Heart right ventricle (tissue), 16 donors: ENCODE data around the gene RAB25. TPM values are rescaled to one million over a fixed set of nuclear protein-coding genes. Genes with fewer than 3 reads are reported as not detected.
A peak's percentile ranks its signal among the peaks of the same experiment; 100 is the strongest.

Source experiments
- ATAC-seq, 8 donors: fragments of 200-7000 bp; cut with Tn5 transposase; one replicate each; pipeline ENCODE4 v1.9.1; 2020; ENCODE audit warnings: mild to moderate bottlenecking in 8 of 8, moderate library complexity in 8 of 8, moderate number of reproducible peaks in 1 of 8
- DNase-seq, 2 donors: peaks; one replicate each; pipeline ENCODE4 v3.0.0-alpha.2; 2020
- H3K27ac ChIP-seq, 10 donors: fragments of 200-600 bp; sonication (generic) in 2 of 10; one replicate each; pipeline versions ENCODE4 v1.5.0 to v1.8.0; 2020 to 2022; ENCODE audit warnings: mild to moderate bottlenecking in 3 of 10
- H3K27me3 ChIP-seq, 7 donors: fragments of 200-600 bp; one replicate each; pipeline ENCODE4 v1.8.0; 2021 to 2022; ENCODE audit warnings: mild to moderate bottlenecking in 2 of 7
- H3K36me3 ChIP-seq, 9 donors: fragments of 200-600 bp; sonication (generic) in 1 of 9; one replicate each; pipeline versions ENCODE4 v1.5.0 to v1.8.0; 2020 to 2022; ENCODE audit warnings: mild to moderate bottlenecking in 2 of 9
- H3K4me1 ChIP-seq, 9 donors: fragments of 200-600 bp; sonication (generic) in 1 of 9; one replicate each; pipeline versions ENCODE4 v1.5.0 to v1.8.0; 2020 to 2022; ENCODE audit warnings: mild to moderate bottlenecking in 4 of 9
- H3K4me3 ChIP-seq, 10 donors: fragments of 200-600 bp; sonication (generic) in 2 of 10; one replicate each; pipeline versions ENCODE4 v1.5.0 to v1.8.0; 2020 to 2022; ENCODE audit warnings: mild to moderate bottlenecking in 7 of 10, moderate library complexity in 2 of 10
- H3K9me3 ChIP-seq, 11 donors: fragments of 200-600 bp in 10 of 11; sonication (generic) in 2 of 11; one replicate each; pipeline versions ENCODE4 v1.5.0 to v1.8.0; 2013 to 2022; ENCODE audit warnings: mild to moderate bottlenecking in 2 of 11, control low read depth in 1 of 11, moderate library complexity in 1 of 11
- WGBS, 2 donors: extraction: QIAGEN DNeasy Blood & Tissue Kit; methylation state at CpG; one replicate each; pipeline ENCODE4 v1.1.7; 2013; ENCODE audit warnings: inconsistent platforms in 1 of 2; 5-methylcytosine and 5-hydroxymethylcytosine counted together
- intact Hi-C, 10 donors: fragments of 100-400 bp; cut with DNase I; formaldehyde crosslinking; loops; one replicate each; pipeline versions ENCODE4 v1.11.1 to v1.14.2; 2022
- polyA plus RNA-seq, 2 donors: library from polyadenylated mRNA; stranded (reverse); fragments of 200-250 nt; gene quantifications; one replicate each; pipeline ENCODE4 v1.2.3, GENCODE V29; 2013
- total RNA-seq, 10 donors: library from RNA; stranded (reverse); fragmentation: NEBNext Ultra II Directional in 3 of 10; extraction: Animal tissue kit (Norgen Biotek cat#: 25700) in 3 of 10; gene quantifications; one replicate each; pipeline versions ENCODE4 v1.2.1 to v1.2.4, GENCODE V29; 2021 to 2023
- TF ChIP-seq, protein P1 (sequence below), 9 donors: fragments of 200-600 bp; sonication (generic) in 2 of 9; IDR thresholded peaks; one replicate each; pipeline versions ENCODE4 v1.5.0 to v1.8.0; 2021 to 2022; ENCODE audit warnings: antibody characterized with exemption in 9 of 9, mild to moderate bottlenecking in 5 of 9, moderate library complexity in 1 of 9
- donor health status: Arrhythmogenic right ventricular cardiomyopathy.
- donor health status: ischemic (EF 13 %, LVEDD 7.1; RV severe dilation, severe dysfunction).
- donor health status: healthy with polysubstance abuse.
- donor health status: DM: no; HTN: yes; CAD: no.
- donor health status: DM: no; HTN: no; CAD: no.
- donor health status: ischemic (EF 25% LVEDD 6.9; RV normal size, moderate dysfunction).
- donor health status: ischemic (EF 25% LVEDD 5.7; RV mildly dilated, moderate dysfunction).
- donor health status: healthy.
- donor health status: DM: yes; HTN: yes; CAD: no.
- donor health status: Ischemic cardiomyopathy.
- donor health status: ischemic (EF 35%, LVEDD 5.7; RV mildly dilated, moderate dysfunction).
- donor health status: nonischemic (EF 11% LVEDD 7.7; RV severe dilation, severe dysfunction).
- donor health status: DM: yes; HTN: yes; CAD: no.
- donor health status: PGD.
- donor health status: ischemic (EF 29% LVEDD 5.4; RV normal size, mild dysfunction).
- donor health status: nonischemic (EF 23%, LVEDD 6.1; RV moderate dilation, normal function).

Gene RAB25
- total and polyA plus RNA-seq, 12 donors: 0.17 to 0.50 TPM; not detected in 10

DNA sequence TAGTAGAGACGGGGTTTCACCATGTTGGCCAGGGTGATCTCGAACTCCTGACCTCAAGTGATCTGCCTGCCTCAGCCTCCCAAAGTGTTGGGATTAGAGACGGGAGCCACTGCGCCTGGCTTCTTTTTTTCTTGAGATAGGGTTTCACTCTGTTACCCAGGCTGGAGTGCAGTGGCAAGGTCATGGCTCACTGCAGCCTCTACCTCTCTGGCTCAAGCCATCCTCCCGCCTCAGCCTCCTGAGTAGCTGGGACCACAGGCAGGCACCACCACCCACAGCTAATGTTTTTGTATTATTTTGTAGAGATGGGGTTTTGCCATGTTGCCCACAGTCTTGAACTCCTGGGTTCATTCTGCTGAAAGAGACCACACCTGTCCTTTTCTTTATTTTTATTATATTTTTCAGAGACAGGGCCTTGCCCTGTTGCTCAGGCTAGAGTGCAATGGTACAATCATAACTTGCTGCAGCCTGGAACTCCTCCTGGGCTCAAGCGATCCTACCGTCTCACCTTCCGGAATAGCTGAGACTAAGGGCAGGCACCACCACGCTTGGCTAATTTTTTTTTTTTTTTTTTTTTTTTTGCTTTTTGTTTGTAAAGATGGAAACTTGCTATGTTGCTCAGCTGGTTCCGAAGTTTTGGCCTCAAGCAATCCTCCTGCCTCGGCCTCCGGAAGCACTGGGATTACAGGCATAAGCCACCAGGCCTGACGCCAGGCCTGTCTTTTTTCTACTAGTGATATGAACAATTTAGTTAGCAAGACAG is 56.6 kb downstream of the RAB25 start:
- intact Hi-C loops: no loop called here
- Histone ChIP-seq H3K4me3 (peak overlapping the region in 9 of 10 donors; percentile 21 to 99 (median 95)), H3K36me3 (peaks cover 0 to 30% (median 0%) of the 10 kb centered on the region in 9 donors), H3K4me1 (peaks cover 36 to 81% (median 74%) of the 10 kb centered on the region in 9 donors), H3K27ac (peak overlapping the region; percentile 61 to 100 (median 98)), H3K27me3 (peaks cover 0 to 7% (median 0%) of the 10 kb centered on the region in 7 donors), H3K9me3 (no peaks in the 10 kb centered on the region)
- TF ChIP-seq, protein P1, sequence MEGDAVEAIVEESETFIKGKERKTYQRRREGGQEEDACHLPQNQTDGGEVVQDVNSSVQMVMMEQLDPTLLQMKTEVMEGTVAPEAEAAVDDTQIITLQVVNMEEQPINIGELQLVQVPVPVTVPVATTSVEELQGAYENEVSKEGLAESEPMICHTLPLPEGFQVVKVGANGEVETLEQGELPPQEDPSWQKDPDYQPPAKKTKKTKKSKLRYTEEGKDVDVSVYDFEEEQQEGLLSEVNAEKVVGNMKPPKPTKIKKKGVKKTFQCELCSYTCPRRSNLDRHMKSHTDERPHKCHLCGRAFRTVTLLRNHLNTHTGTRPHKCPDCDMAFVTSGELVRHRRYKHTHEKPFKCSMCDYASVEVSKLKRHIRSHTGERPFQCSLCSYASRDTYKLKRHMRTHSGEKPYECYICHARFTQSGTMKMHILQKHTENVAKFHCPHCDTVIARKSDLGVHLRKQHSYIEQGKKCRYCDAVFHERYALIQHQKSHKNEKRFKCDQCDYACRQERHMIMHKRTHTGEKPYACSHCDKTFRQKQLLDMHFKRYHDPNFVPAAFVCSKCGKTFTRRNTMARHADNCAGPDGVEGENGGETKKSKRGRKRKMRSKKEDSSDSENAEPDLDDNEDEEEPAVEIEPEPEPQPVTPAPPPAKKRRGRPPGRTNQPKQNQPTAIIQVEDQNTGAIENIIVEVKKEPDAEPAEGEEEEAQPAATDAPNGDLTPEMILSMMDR (IDR thresholded peaks at IDR 0.05): no peak
- no peak for ATAC-seq
- DNase-seq: no peak
- WGBS, 2 donors: 58% methylated on average over 13 of the region's 13 CpGs

DNA sequence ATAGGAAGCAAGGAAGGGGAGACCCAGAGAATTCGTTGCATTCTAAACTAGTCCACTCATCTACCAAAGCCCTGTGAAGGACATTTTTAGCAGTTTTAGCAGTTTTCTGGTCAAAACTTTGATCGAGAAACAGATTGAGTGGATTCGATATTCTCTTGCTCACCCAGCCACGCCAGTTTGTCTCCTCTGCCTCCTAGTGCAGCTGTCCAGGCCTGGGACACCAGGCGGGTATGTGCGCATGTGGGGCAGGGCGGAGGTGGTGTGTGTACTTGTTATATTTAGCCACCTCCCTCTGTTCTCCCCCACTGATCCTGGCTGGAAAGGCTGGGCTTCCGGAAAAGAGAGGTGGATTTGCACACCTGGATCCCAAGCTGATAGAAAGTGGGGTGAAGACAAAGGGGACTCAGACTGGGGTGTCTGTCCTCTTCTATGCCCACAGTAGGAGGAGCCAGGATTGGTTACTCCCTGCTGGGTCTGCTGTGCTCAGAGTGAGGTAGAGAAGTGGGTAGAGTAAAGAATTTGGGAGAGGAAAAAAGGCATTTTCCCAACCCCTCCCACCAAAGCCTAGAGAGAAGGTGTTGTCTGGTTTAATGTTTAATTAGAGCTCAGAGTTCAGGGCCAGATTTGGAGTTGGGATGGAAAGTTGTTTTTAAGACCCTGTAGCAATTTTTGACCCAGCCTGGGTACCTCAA is 57.4 kb downstream of the RAB25 start:
- peak overlapping the region; percentile 61 to 100 (median 98) for H3K27ac ChIP-seq
- H3K9me3 ChIP-seq: no peaks in the 10 kb centered on the region
- peak overlapping the region in 9 of 10 donors; percentile 21 to 99 (median 95) for H3K4me3 ChIP-seq
- TF ChIP-seq, protein P1 (IDR thresholded peaks at IDR 0.05): no peak
- 27 to 31% methylated on average over 8 of the region's 8 CpGs for WGBS, 2 donors
- ATAC-seq (peak in 4 of 8 donors; percentile 16 to 38 (median 33)), DNase-seq (peak; percentile 65 to 74)
- intact Hi-C loops: no loop called here
- H3K36me3 ChIP-seq: peaks cover 0 to 30% (median 0%) of the 10 kb centered on the region in 9 donors
- peaks cover 40 to 88% (median 81%) of the 10 kb centered on the region in 9 donors for H3K4me1 ChIP-seq
- H3K27me3 ChIP-seq: peaks cover 0 to 7% (median 0%) of the 10 kb centered on the region in 7 donors

DNA sequence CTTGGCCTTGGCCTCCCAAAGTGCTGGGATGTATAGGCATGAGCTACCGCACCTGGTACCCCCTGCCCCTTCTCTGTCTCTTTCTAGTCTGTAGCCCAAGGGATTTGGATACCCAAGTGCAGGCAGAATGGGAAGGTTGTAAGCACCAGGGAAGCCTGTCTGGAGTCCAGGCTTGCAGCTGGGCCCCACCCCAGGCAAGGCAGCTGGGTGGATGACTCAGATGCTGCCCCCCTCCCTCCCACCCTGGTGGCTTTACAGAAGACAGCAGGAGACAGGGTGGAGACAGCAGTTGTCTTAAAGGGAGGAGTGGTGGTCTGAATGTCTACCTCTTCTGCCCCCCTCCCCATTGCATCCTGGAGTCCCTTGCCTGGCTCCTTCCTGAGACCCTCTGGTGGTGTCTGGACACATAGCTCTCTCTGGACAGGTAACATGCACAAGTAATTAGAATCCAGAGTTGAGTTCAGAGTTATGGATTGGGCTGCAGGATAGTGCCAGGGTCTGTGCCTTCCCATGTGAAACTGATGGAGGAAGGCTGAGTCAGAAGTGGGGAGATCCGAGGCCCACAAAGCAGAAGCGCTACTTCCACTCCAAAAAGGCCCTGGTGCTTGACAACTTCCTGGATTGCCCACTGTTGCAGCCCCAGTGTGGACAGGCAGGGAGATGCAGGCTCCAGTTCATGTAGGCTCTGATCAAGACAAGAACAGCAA is 58.7 kb downstream of the RAB25 start:
- intact Hi-C loops: no loop called here
- ATAC-seq: peak in 1 of 8 donors; percentile 3
- 38 to 52% methylated on average over 3 of the region's 3 CpGs for WGBS, 2 donors

More for the DNA sequence above, 58.7 kb downstream of the RAB25 start:
- TF ChIP-seq, protein P1 (IDR thresholded peaks at IDR 0.05): peak in 1 of 9 donors; percentile 10
- H3K36me3 ChIP-seq: peaks cover 0 to 30% (median 0%) of the 10 kb centered on the region in 9 donors
- H3K4me3 ChIP-seq: peak overlapping the region in 9 of 10 donors; percentile 8 to 99 (median 95)
- DNase-seq: no peak
- H3K9me3 ChIP-seq: no peaks in the 10 kb centered on the region
- H3K27ac ChIP-seq: peak overlapping the region; percentile 1 to 100 (median 98)
- peaks cover 42 to 88% (median 84%) of the 10 kb centered on the region in 9 donors for H3K4me1 ChIP-seq
- H3K27me3 ChIP-seq: peaks cover 0 to 2% (median 0%) of the 10 kb centered on the region in 7 donors

Other genes with a start within 250 kb of the RAB25 start
- 10 to 100 TPM; 21.6 to 30.7 (median 28.1) TPM for gene GON4L, start 203.9 kb upstream of the RAB25 start, total RNA-seq
- 10 to 100 TPM in 1 of 2 donors, 1 to 10 TPM in 1; 8.8 to 25.5 TPM for gene GON4L, start 203.9 kb upstream of the RAB25 start, polyA plus RNA-seq
- 10 to 100 TPM in 9 of 10 donors, 1 to 10 TPM in 1; 9.2 to 19.4 (median 12.8) TPM for gene SYT11, start 201.6 kb upstream of the RAB25 start, total RNA-seq
- gene SYT11, start 201.6 kb upstream of the RAB25 start, polyA plus RNA-seq: 1 to 10 TPM; 1.8 to 9.5 TPM
- 10 to 100 TPM; 12.8 to 32.3 (median 21.9) TPM for gene RIT1, start 149.8 kb upstream of the RAB25 start, total RNA-seq
- 10 to 100 TPM; 11.5 to 17.0 TPM for gene RIT1, start 149.8 kb upstream of the RAB25 start, polyA plus RNA-seq
- gene KHDC4, start 126.7 kb upstream of the RAB25 start, total RNA-seq: 10 to 100 TPM; 17.6 to 30.3 (median 22.0) TPM
- 10 to 100 TPM; 14.3 to 33.8 TPM for gene KHDC4, start 126.7 kb upstream of the RAB25 start, polyA plus RNA-seq
- gene RXFP4, start 119.5 kb upstream of the RAB25 start, total RNA-seq: not detected
- under 1 TPM in 1 of 2 donors, not detected in 1; 0.04 TPM for gene RXFP4, start 119.5 kb upstream of the RAB25 start, polyA plus RNA-seq
- gene ARHGEF2, start 82.6 kb upstream of the RAB25 start, total RNA-seq: 10 to 100 TPM; 48.6 to 79.8 (median 58.2) TPM
- 10 to 100 TPM; 22.7 to 38.0 TPM for gene ARHGEF2, start 82.6 kb upstream of the RAB25 start, polyA plus RNA-seq
- gene SSR2, start 40.2 kb upstream of the RAB25 start, total RNA-seq: 100 to 1,000 TPM in 2 of 10 donors, 10 to 100 TPM in 8; 70.3 to 124 (median 73.7) TPM
- 100 to 1,000 TPM in 1 of 2 donors, 10 to 100 TPM in 1; 66.1 to 322 TPM for gene SSR2, start 40.2 kb upstream of the RAB25 start, polyA plus RNA-seq
- gene UBQLN4, start 7.4 kb upstream of the RAB25 start, total RNA-seq: 10 to 100 TPM; 19.9 to 32.2 (median 26.2) TPM
- 10 to 100 TPM; 15.7 to 19.7 TPM for gene UBQLN4, start 7.4 kb upstream of the RAB25 start, polyA plus RNA-seq
- gene LAMTOR2, start 6.4 kb upstream of the RAB25 start, total RNA-seq: 10 to 100 TPM; 49.4 to 64.9 (median 59.6) TPM
- 100 to 1,000 TPM in 1 of 2 donors, 10 to 100 TPM in 1; 94.3 to 105 TPM for gene LAMTOR2, start 6.4 kb upstream of the RAB25 start, polyA plus RNA-seq
- gene MEX3A, start 21.3 kb downstream of the RAB25 start, total RNA-seq: under 1 TPM; 0.09 to 0.31 (median 0.19) TPM
- under 1 TPM; 0.17 to 0.29 TPM for gene MEX3A, start 21.3 kb downstream of the RAB25 start, polyA plus RNA-seq
- 100 to 1,000 TPM; 213 to 554 (median 267) TPM for gene LMNA, start 53.6 kb downstream of the RAB25 start, total RNA-seq
- gene LMNA, start 53.6 kb downstream of the RAB25 start, polyA plus RNA-seq: 100 to 1,000 TPM; 286 to 356 TPM
- 1 to 10 TPM in 9 of 10 donors, under 1 TPM in 1; 0.98 to 6.8 (median 1.8) TPM for gene SEMA4A, start 92.4 kb downstream of the RAB25 start, total RNA-seq
- gene SEMA4A, start 92.4 kb downstream of the RAB25 start, polyA plus RNA-seq: 1 to 10 TPM; 1.1 to 2.0 TPM
- 10 to 100 TPM; 15.4 to 26.0 (median 20.1) TPM for gene SLC25A44, start 132.9 kb downstream of the RAB25 start, total RNA-seq
- gene SLC25A44, start 132.9 kb downstream of the RAB25 start, polyA plus RNA-seq: 10 to 100 TPM in 1 of 2 donors, 1 to 10 TPM in 1; 7.0 to 15.8 TPM
- gene PMF1, start 151.8 kb downstream of the RAB25 start, total RNA-seq: 10 to 100 TPM; 55.9 to 87.3 (median 66.4) TPM
- gene PMF1, start 151.8 kb downstream of the RAB25 start, polyA plus RNA-seq: 100 to 1,000 TPM in 1 of 2 donors, 10 to 100 TPM in 1; 92.0 to 122 TPM
- under 1 TPM in 7 of 10 donors, not detected in 3; 0.30 to 0.85 (median 0.52) TPM for gene BGLAP, start 181.0 kb downstream of the RAB25 start, total RNA-seq
- 1 to 10 TPM in 1 of 2 donors, under 1 TPM in 1; 0.39 to 1.3 TPM for gene BGLAP, start 181.0 kb downstream of the RAB25 start, polyA plus RNA-seq
- gene PAQR6, start 186.9 kb downstream of the RAB25 start, total RNA-seq: 1 to 10 TPM in 2 of 10 donors, under 1 TPM in 8; 0.44 to 1.2 (median 0.77) TPM
- gene PAQR6, start 186.9 kb downstream of the RAB25 start, polyA plus RNA-seq: 1 to 10 TPM in 1 of 2 donors, under 1 TPM in 1; 0.39 to 1.5 TPM
- gene SMG5, start 221.7 kb downstream of the RAB25 start, total RNA-seq: 10 to 100 TPM; 53.1 to 93.0 (median 77.7) TPM
- 10 to 100 TPM; 38.7 to 44.8 TPM for gene SMG5, start 221.7 kb downstream of the RAB25 start, polyA plus RNA-seq
- gene TMEM79, start 223.2 kb downstream of the RAB25 start, total RNA-seq: 1 to 10 TPM in 9 of 10 donors, under 1 TPM in 1; 0.82 to 2.1 (median 1.7) TPM
- gene TMEM79, start 223.2 kb downstream of the RAB25 start, polyA plus RNA-seq: 1 to 10 TPM; 1.6 to 2.3 TPM
- gene GLMP, start 234.5 kb downstream of the RAB25 start, total RNA-seq: 10 to 100 TPM; 10.9 to 43.8 (median 14.2) TPM
- 10 to 100 TPM; 11.9 to 25.6 TPM for gene GLMP, start 234.5 kb downstream of the RAB25 start, polyA plus RNA-seq
- gene VHLL, start 238.1 kb downstream of the RAB25 start, total RNA-seq: not detected
- gene VHLL, start 238.1 kb downstream of the RAB25 start, polyA plus RNA-seq: not detected